Large intestine (tissue), 3 donors: ENCODE data around the gene VANGL1. TPM values are rescaled to one million over a fixed set of nuclear protein-coding genes. Genes with fewer than 3 reads are reported as not detected.
A peak's percentile ranks its signal among the peaks of the same experiment; 100 is the strongest.
"Not testable (repeated sequence)": the region's sequence is repeated elsewhere in the genome, so short reads cannot be mapped to it uniquely, and the experiment has no call there.

Experiments
- DNase-seq, 2 donors: peaks; one replicate each; pipeline versions ENCODE4 v3.0.0 to v3.0.0-alpha.2; 2013
- H3K27ac ChIP-seq: one replicate; pipeline ENCODE4 v1.5.1; 2013; ENCODE audit warnings: low read length
- H3K27me3 ChIP-seq: 2 replicates; pipeline ENCODE4 v1.6.1; 2013; ENCODE audit warnings: low read length; ENCODE audit not compliant: control insufficient read depth, insufficient read depth
- H3K36me3 ChIP-seq: 2 replicates; pipeline ENCODE4 v1.6.1; 2013; ENCODE audit warnings: low read length; ENCODE audit not compliant: control insufficient read depth, insufficient read depth
- H3K4me1 ChIP-seq: one replicate; pipeline ENCODE4 v1.6.1; 2013; ENCODE audit warnings: low read length; ENCODE audit not compliant: control insufficient read depth, insufficient read depth
- H3K4me3 ChIP-seq: one replicate; pipeline ENCODE4 v1.5.1; 2013; ENCODE audit warnings: low read length
- H3K9me3 ChIP-seq: one replicate; pipeline ENCODE4 v1.6.1; 2013; ENCODE audit warnings: mild to moderate bottlenecking, low read depth, low read length, moderate library complexity; ENCODE audit not compliant: control insufficient read depth
- WGBS: methylation state at CpG from one replicate; pipeline ENCODE4 v1.1.5; 2013; ENCODE audit warnings: low lambda C conversion rate; ENCODE audit not compliant: insufficient coverage; 5-methylcytosine and 5-hydroxymethylcytosine counted together
- polyA plus RNA-seq: library from polyadenylated mRNA; unstranded; fragments of 120-200 nt; gene quantifications from one replicate; pipeline ENCODE4 v1.2.1, GENCODE V29; 2013

VANGL1 gene
- polyA plus RNA-seq, 1 donor = 9.9 TPM

DNA sequence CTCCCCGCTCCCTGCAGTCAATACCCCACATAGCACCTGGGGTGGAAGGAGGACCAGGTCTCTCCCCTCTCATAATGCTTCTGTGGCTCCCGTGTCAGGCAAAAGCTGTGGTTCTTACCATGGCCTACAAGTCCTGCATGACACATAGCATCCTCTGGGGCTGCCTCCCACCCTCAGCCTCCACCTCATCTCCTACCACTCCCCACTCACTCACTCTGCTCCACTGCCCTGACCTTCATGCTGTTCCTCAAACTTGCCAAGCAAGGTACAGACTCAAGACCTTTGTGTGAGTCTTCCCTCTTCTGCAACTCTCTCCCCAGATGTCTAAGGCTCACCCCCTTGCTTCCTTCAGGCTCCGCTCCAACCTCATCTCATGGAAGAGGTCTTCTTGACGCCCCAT, 28.0 kb upstream of the VANGL1 start:
- no peaks in the 10 kb centered on the region for H3K4me1 ChIP-seq
- H3K36me3 ChIP-seq = no peaks in the 10 kb centered on the region
- peaks cover 2% of the 10 kb centered on the region for H3K27me3 ChIP-seq
- no peak for DNase-seq
- H3K27ac ChIP-seq = no peak overlapping the region
- WGBS = 63% methylated on average over 2 of the region's 4 CpGs
- H3K4me3 ChIP-seq = no peak overlapping the region
- H3K9me3 ChIP-seq = no peaks in the 10 kb centered on the region

DNA sequence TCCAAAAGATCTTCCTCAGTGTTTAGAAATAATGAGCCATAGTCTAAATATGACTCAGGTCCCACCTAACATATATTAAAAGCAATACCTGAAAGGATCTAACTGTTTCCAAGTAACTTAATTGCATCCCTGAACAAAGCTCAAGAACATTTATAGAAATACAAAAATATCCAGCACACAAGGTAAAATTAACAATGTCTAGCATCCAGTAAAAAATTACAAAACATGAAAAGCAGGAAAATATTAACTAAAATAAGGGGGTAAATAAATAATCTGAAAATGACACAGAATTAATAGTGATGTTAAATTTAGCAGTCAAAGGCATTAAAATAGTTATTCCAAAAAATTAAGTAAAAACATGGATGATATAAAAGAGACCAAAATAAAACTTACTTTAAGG, 21.3 kb upstream of the VANGL1 start:
- H3K36me3 ChIP-seq = no peaks in the 10 kb centered on the region
- H3K9me3 ChIP-seq = peaks cover 4% of the 10 kb centered on the region
- H3K4me1 ChIP-seq = no peaks in the 10 kb centered on the region
- no peak overlapping the region for H3K4me3 ChIP-seq
- no peak overlapping the region for H3K27ac ChIP-seq
- peaks cover 3% of the 10 kb centered on the region for H3K27me3 ChIP-seq
- no peak for DNase-seq

DNA sequence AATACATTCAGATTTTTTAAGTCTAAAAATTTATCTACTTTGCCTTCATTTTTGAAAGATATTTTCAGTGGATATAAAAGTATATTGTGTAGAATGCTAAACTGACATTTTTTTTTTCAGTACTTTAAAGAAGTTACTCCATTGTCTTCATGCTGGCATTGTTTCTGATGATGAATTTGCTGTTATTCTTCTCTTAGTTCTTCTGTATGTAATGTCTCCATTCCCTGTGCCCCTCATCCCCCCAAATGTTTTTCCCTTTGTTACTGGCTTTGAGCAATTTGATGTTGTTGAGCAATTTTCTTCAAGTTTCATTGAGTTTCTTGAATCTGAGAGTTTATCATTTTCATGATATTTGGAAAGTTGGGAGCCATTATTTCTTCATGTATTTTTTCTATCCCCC, 20.8 kb upstream of the VANGL1 start:
- no peak for DNase-seq
- H3K27ac ChIP-seq = no peak overlapping the region
- no peaks in the 10 kb centered on the region for H3K4me1 ChIP-seq
- no peaks in the 10 kb centered on the region for H3K36me3 ChIP-seq
- no peak overlapping the region for H3K4me3 ChIP-seq
- H3K27me3 ChIP-seq = peaks cover 3% of the 10 kb centered on the region
- H3K9me3 ChIP-seq = peaks cover 4% of the 10 kb centered on the region

DNA sequence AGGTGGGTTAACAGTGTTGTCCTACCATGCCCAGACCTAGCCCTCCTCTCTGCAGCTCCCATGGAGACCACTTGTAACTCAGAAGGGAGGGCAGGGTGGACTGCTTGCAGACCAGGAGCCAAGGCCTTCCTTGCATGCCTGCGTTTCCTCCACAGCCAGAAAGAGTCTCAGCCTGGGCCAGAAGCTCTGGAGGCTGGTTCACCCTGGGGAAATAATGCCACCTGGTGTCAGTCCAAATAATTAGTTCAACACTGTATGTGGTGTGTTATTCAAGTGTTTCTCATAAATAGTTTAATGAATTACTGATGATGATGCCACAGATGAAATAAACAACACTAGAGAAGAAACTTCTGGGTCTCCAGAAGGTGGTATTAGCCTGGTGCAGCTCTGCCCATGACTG, 16.9 kb upstream of the VANGL1 start:
- Histone ChIP-seq H3K27ac (no peak overlapping the region), H3K4me1 (no peaks in the 10 kb centered on the region), H3K27me3 (peaks cover 3% of the 10 kb centered on the region), H3K9me3 (peaks cover 4% of the 10 kb centered on the region), H3K4me3 (no peak overlapping the region), H3K36me3 (no peaks in the 10 kb centered on the region)
- no peak for DNase-seq
- WGBS = no CpG with 5 or more reads among the region's 1 CpG

DNA sequence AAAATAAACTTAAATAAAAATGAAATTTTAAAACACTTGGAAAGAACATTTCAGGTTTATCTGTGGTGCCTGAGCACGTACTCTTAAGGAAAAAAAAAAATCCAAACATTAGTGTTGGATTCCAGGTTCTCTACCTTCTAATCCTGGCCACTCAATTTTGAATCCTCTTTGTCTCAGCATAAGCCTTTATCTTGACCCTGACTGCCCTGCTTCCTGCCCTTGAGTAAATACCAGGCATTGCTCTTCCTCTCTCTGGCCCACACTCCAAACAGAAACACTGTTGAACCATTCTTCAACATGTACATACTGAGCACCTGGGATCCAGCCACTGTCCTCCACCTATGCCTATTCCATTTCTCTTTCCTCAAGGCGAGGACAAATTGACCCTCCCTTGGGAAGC, 11.4 kb upstream of the VANGL1 start:
- H3K4me1 ChIP-seq = no peaks in the 10 kb centered on the region
- no peaks in the 10 kb centered on the region for H3K9me3 ChIP-seq
- no peak for DNase-seq
- H3K36me3 ChIP-seq = no peaks in the 10 kb centered on the region
- H3K27me3 ChIP-seq = no peaks in the 10 kb centered on the region
- WGBS = 80% methylated on average over 1 of the region's 2 CpGs
- no peak overlapping the region for H3K27ac ChIP-seq
- no peak overlapping the region for H3K4me3 ChIP-seq

DNA sequence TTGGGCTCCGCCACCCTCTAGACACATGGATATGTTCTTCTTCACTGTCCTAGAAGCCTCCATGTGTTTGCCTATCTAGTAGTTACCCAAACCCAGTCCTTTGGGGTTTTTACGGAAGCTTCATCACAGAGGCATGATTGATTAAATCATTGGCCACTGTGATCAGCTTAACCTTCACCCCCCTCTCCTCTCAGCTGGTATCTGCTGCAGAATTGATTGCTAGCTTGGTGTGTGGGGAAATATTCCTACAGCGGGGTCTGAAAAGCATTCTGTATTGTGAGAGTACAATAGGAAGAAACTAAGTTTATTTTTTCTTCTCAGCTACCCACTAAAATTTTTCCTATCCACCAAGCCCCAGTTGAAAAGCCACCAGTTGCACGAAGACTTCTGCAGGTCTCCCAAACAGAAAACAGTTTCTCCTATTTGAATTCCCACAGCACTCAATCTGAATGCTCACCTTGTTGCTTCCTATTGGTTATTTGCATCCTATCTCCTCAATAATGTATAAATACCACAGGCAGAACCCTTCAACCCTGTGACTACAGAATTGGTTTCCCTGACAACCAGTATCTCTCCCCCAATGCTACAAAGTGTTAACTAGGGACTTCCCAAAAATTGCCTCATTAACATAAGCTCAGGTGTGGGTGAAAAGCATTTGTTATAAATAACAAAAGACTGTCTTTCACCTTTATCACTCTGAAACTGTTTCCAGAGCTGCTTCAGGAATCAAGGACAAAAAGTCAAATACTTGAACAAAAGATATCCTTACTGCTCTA, 9.3 kb upstream of the VANGL1 start:
- H3K36me3 ChIP-seq = no peaks in the 10 kb centered on the region
- H3K4me1 ChIP-seq = no peaks in the 10 kb centered on the region
- no peak overlapping the region for H3K27ac ChIP-seq
- no peaks in the 10 kb centered on the region for H3K27me3 ChIP-seq
- DNase-seq = no peak
- no peaks in the 10 kb centered on the region for H3K9me3 ChIP-seq
- no peak overlapping the region for H3K4me3 ChIP-seq
- WGBS = no CpG with 5 or more reads among the region's 4 CpGs

DNA sequence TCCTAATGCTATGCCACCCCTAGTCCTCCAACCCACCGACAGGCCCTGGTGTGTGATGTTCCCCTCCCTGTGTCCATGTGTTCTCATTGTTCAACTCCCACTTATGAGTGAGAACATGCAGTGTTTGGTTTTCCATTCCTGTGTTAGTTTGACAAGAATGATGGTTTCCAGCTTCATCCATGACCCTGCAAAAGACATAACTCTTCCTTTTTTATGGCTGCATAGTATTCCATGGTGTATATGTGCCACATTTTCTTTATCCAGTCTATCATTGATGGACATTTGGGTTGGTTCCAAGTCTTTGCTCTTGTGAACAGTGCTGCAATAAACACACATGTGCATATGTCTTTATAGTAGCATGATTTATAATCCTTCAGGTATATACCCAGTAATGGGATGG, 8.2 kb upstream of the VANGL1 start:
- not testable (repeated sequence) for H3K4me1 ChIP-seq, H3K36me3 ChIP-seq, H3K9me3 ChIP-seq, H3K27ac ChIP-seq, H3K27me3 ChIP-seq, DNase-seq, H3K4me3 ChIP-seq
- WGBS = 100% methylated on average over 1 of the region's 1 CpG

DNA sequence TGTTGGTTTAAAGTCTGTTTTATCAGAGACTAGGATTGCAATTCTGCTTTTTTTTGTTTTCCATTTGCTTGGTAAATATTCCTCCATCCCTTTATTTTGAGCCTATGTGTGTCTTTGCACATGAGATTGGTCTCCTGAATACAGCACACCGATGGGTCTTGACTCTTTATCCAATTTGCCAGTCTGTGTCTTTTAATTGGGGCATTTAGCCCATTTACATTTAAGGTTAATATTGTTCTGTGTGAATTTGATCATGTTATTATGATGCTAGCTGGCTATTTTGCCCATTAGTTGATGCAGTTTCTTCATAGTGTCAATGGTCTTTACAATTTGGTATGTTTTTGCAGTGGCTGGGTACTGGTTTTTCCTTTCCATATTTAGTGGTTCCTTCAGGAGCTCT, 4.5 kb upstream of the VANGL1 start:
- H3K9me3 ChIP-seq, H3K27ac ChIP-seq, DNase-seq, H3K4me1 ChIP-seq, H3K4me3 ChIP-seq, H3K36me3 ChIP-seq, H3K27me3 ChIP-seq: not testable (repeated sequence)
- no CpG with 5 or more reads among the region's 1 CpG for WGBS

DNA sequence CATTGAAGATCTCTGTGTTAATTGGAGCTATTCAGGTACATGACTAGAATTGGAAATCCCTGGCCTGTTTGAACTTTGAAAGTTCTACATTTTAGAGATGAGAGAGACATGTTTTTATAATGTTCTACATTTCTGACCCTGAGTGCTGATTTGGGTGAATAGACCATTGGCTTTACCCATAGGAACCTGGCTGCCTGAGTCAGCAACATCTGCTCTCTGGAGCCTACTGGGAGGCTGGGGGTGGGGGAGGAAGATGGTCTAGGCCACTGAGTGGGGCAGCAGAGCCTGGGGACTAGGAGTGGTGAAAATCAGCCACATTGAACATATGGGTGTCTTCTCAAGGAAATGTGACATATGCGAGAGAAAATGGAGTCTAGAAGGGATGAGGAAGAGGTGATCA, 1.4 kb upstream of the VANGL1 start:
- no peak for DNase-seq
- Histone ChIP-seq H3K36me3 (no peaks in the 10 kb centered on the region), H3K4me3 (no peak overlapping the region), H3K9me3 (peaks cover 8% of the 10 kb centered on the region), H3K27ac (no peak overlapping the region), H3K4me1 (no peaks in the 10 kb centered on the region), H3K27me3 (no peaks in the 10 kb centered on the region)
- WGBS = no CpG with 5 or more reads among the region's 1 CpG

DNA sequence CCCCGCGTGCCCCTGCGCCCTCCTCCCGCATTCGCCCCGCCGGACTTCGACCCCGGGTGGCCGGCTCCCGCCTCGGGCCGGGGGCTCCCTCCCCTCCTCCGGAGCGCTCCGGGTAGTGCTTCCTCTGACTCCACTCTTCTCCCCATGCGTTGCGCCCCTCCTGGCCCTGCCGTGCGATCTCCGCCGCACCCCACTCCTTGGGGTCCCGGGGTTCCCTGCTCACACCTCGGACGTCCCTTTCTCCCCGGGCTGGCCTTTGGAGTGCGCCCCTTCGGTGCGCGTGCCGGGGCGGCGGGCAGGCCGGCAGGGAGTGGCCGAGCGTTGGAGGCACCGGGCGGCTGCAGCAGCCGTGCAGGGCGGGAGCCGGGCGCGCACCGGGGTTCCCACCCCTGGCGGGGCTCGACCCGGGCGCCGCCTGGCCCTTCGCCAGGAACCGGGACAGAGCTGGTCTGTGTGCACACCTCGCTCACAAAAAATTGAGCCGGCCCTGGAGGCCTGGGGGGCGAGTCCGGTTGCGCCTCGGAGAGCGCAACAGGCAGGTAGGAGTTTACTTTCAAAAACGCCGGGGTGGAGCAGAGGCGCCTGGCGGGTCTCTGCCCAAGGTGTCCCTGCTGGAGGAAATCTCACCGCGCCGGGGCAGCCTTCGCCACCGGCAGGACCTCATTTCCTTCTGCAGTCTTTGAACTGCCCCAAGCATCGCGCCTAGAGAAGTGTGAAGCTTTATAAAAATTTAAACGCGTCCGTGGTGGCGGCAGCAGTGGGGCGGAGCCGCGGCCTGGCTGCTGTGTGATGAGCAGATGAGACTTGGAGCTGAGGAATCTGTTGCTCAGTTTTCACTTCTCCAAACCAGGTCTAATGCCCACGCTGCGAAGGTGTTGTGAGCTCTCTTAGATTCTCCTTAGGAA, 650 bp downstream of the VANGL1 start:
- WGBS = no CpG with 5 or more reads among the region's 78 CpGs
- Histone ChIP-seq H3K27me3 (no peaks in the 10 kb centered on the region), H3K4me3 (peak overlapping the region; percentile 71), H3K9me3 (peaks cover 8% of the 10 kb centered on the region), H3K36me3 (no peaks in the 10 kb centered on the region), H3K4me1 (peaks cover 6% of the 10 kb centered on the region), H3K27ac (peak overlapping the region; percentile 87)
- peak; percentile 38 to 87 for DNase-seq
